Heart left ventricle (tissue), 16 donors: ENCODE results near the gene CACNA2D3. TPM values are rescaled to one million over a fixed set of nuclear protein-coding genes. Genes with fewer than 3 reads are reported as not detected.

Source experiments
- ATAC-seq, 4 donors: fragments of 200-7000 bp; cut with Tn5 transposase; one replicate each; pipeline ENCODE4 v1.9.1; 2020 to 2022; ENCODE audit warnings: moderate library complexity in 4 of 4, mild to moderate bottlenecking in 3 of 4, moderate number of reproducible peaks in 1 of 4
- DNase-seq, 5 donors: peaks; one replicate each; pipeline ENCODE4 v3.0.0-alpha.2; 2020
- H3K27ac ChIP-seq, 12 donors: fragments of 200-600 bp; sonication (generic) in 4 of 12; one replicate each; pipeline versions ENCODE4 v1.5.0 to v1.8.0; 2016 to 2022; ENCODE audit warnings: mild to moderate bottlenecking in 2 of 12
- H3K27me3 ChIP-seq, 9 donors: fragments of 200-600 bp; sonication (generic) in 2 of 9; one replicate each; pipeline versions ENCODE4 v1.5.1 to v1.8.0; 2016 to 2022; ENCODE audit warnings: mild to moderate bottlenecking in 3 of 9
- H3K36me3 ChIP-seq, 9 donors: fragments of 200-600 bp; sonication (generic) in 2 of 9; one replicate each; pipeline versions ENCODE4 v1.5.0 to v1.8.0; 2018 to 2022; ENCODE audit warnings: mild to moderate bottlenecking in 2 of 9
- H3K4me1 ChIP-seq, 12 donors: fragments of 200-600 bp; sonication (generic) in 4 of 12; one replicate each; pipeline versions ENCODE4 v1.5.0 to v1.8.0; 2016 to 2022; ENCODE audit warnings: mild to moderate bottlenecking in 3 of 12
- H3K4me3 ChIP-seq, 12 donors: fragments of 200-600 bp; sonication (generic) in 4 of 12; one replicate each; pipeline versions ENCODE4 v1.5.0 to v1.8.0; 2017 to 2022; ENCODE audit warnings: mild to moderate bottlenecking in 9 of 12, moderate library complexity in 4 of 12
- H3K9me3 ChIP-seq, 12 donors: fragments of 200-600 bp; sonication (generic) in 4 of 12; one replicate each; pipeline versions ENCODE4 v1.5.0 to v1.8.0; 2016 to 2022; ENCODE audit warnings: mild to moderate bottlenecking in 1 of 12
- CTCF ChIP-seq, 12 donors: fragments of 200-600 bp; sonication (generic) in 4 of 12; IDR thresholded peaks; one replicate each; pipeline versions ENCODE4 v1.5.0 to v1.8.0; 2018 to 2022; ENCODE audit warnings: antibody characterized with exemption in 12 of 12, mild to moderate bottlenecking in 5 of 12
- POLR2A ChIP-seq, 2 donors: fragments of 450-650 bp; IDR thresholded peaks; one replicate each; pipeline ENCODE4 v1.6.1; 2017; ENCODE audit warnings: antibody characterized with exemption in 2 of 2, mild to moderate bottlenecking in 2 of 2, moderate library complexity in 2 of 2
- WGBS, 4 donors: extraction: QIAGEN DNeasy Blood & Tissue Kit in 2 of 4; methylation state at CpG; one replicate each; pipeline versions ENCODE4 v1.1.5 to v1.1.7; 2013 to 2018; 5-methylcytosine and 5-hydroxymethylcytosine counted together
- intact Hi-C, 10 donors: fragments of 100-400 bp; cut with DNase I; formaldehyde crosslinking; loops; one replicate each; pipeline versions ENCODE4 v1.11.1 to v1.14.2; 2022
- polyA plus RNA-seq, 2 donors: library from polyadenylated mRNA; stranded (reverse); fragments of 200-250 nt; gene quantifications; one replicate each; pipeline ENCODE4 v1.2.3, GENCODE V29; 2013
- total RNA-seq, 9 donors: library from RNA; depleted of rRNA in 2 of 9; stranded (reverse); fragments of >200 nt in 2 of 9; fragmentation: NEBNext Ultra II Directional in 3 of 9; extraction: Animal tissue kit (Norgen Biotek cat#: 25700) in 3 of 9; gene quantifications; one replicate each; pipeline versions ENCODE4 v1.1.0 to v1.2.4, GENCODE V29; 2016 to 2023
- donor health status: ischemic (EF 13 %, LVEDD 7.1; RV severe dilation, severe dysfunction).
- donor health status: healthy with polysubstance abuse.
- donor health status: DM: no; HTN: yes; CAD: no.
- donor health status: DM: no; HTN: no; CAD: no.
- donor health status: ischemic (EF 25% LVEDD 6.9; RV normal size, moderate dysfunction).
- donor health status: ischemic (EF 25% LVEDD 5.7; RV mildly dilated, moderate dysfunction).
- donor health status: healthy.
- donor health status: DM: yes; HTN: yes; CAD: no.
- donor health status: ischemic (EF 35%, LVEDD 5.7; RV mildly dilated, moderate dysfunction).
- donor health status: nonischemic (EF 11% LVEDD 7.7; RV severe dilation, severe dysfunction).
- donor health status: DM: yes; HTN: yes; CAD: no.
- donor health status: PGD.
- donor health status: ischemic (EF 29% LVEDD 5.4; RV normal size, mild dysfunction).
- donor health status: nonischemic (EF 23%, LVEDD 6.1; RV moderate dilation, normal function).

The CACNA2D3 gene
- total and polyA plus RNA-seq, 11 donors, result 0.17 to 25.1 (median 12.8) TPM

GRCh38 chr3:54837964-54838363 lies 715.6 kb downstream of the CACNA2D3 start:
- intact Hi-C loops, result no loop called here
- Histone ChIP-seq H3K27ac (no peak overlapping the region), H3K27me3 (no peaks in the 10 kb centered on the region), H3K9me3 (no peaks in the 10 kb centered on the region), H3K4me3 (no peak overlapping the region), H3K4me1 (no peaks in the 10 kb centered on the region), H3K36me3 (no peaks in the 10 kb centered on the region)
- 59 to 69% (median 64%) methylated on average over 2 of the region's 2 CpGs for WGBS, 4 donors
- ATAC-seq, result no peak
- TF ChIP-seq POLR2A (IDR thresholded peaks at IDR 0.05), result no peak
- DNase-seq, result no peak

GRCh38 chr3:54841471-54841870 lies 719.1 kb downstream of the CACNA2D3 start:
- Histone ChIP-seq H3K27ac (no peak overlapping the region), H3K9me3 (no peaks in the 10 kb centered on the region), H3K27me3 (no peaks in the 10 kb centered on the region), H3K36me3 (no peaks in the 10 kb centered on the region), H3K4me1 (no peaks in the 10 kb centered on the region), H3K4me3 (no peak overlapping the region)
- DNase-seq (no peak), ATAC-seq (no peak)
- WGBS, 4 donors, result 74 to 77% (median 76%) methylated on average over 4 of the region's 4 CpGs
- TF ChIP-seq POLR2A (IDR thresholded peaks at IDR 0.05) (no peak), CTCF (IDR thresholded peaks at IDR 0.05) (no peak)
- intact Hi-C loops, result no loop called here

GRCh38 chr3:54843352-54843751 lies 721.0 kb downstream of the CACNA2D3 start:
- TF ChIP-seq POLR2A (IDR thresholded peaks at IDR 0.05) (no peak), CTCF (IDR thresholded peaks at IDR 0.05) (no peak)
- intact Hi-C loops, result no loop called here

GRCh38 chr3:54844211-54844610 lies 721.9 kb downstream of the CACNA2D3 start:
- H3K9me3 ChIP-seq, result no peaks in the 10 kb centered on the region
- ATAC-seq, result no peak
- no peaks in the 10 kb centered on the region for H3K36me3 ChIP-seq
- H3K27me3 ChIP-seq, result no peaks in the 10 kb centered on the region
- no peak overlapping the region for H3K27ac ChIP-seq
- intact Hi-C loops, result no loop called here
- no peak overlapping the region for H3K4me3 ChIP-seq
- DNase-seq, result no peak
- no peaks in the 10 kb centered on the region for H3K4me1 ChIP-seq
- WGBS, 4 donors, result 83 to 85% (median 84%) methylated on average over 5 of the region's 5 CpGs
- TF ChIP-seq CTCF (IDR thresholded peaks at IDR 0.05) (no peak), POLR2A (IDR thresholded peaks at IDR 0.05) (no peak)

More at GRCh38 chr3:54843352-54843751, 721.0 kb downstream of the CACNA2D3 start:
- Histone ChIP-seq H3K4me1 (no peaks in the 10 kb centered on the region), H3K27me3 (no peaks in the 10 kb centered on the region), H3K27ac (no peak overlapping the region), H3K4me3 (no peak overlapping the region), H3K9me3 (no peaks in the 10 kb centered on the region), H3K36me3 (no peaks in the 10 kb centered on the region)
- DNase-seq (no peak), ATAC-seq (no peak)
- WGBS, 4 donors, result 44 to 60% (median 52%) methylated on average over 2 of the region's 2 CpGs

- 78 to 84% (median 80%) methylated on average over 4 of the region's 4 CpGs for WGBS, 4 donors
- Histone ChIP-seq H3K4me3 (no peak overlapping the region), H3K36me3 (no peaks in the 10 kb centered on the region), H3K27me3 (no peaks in the 10 kb centered on the region), H3K4me1 (no peaks in the 10 kb centered on the region), H3K27ac (no peak overlapping the region), H3K9me3 (no peaks in the 10 kb centered on the region)
- no peak for DNase-seq
- intact Hi-C loops, result no loop called here
- TF ChIP-seq POLR2A (IDR thresholded peaks at IDR 0.05) (no peak), CTCF (IDR thresholded peaks at IDR 0.05) (no peak)
- no peak for ATAC-seq
Measured at GRCh38 chr3:54845011-54845410, 722.7 kb downstream of the CACNA2D3 start.
